RPMI7951 (cell line): ENCODE measurements around the gene ADARB2. TPM values are rescaled to one million over a fixed set of nuclear protein-coding genes. Genes with fewer than 3 reads are reported as not detected.
"Not testable (repeated sequence)": the region's sequence is repeated elsewhere in the genome, so short reads cannot be mapped to it uniquely, and the experiment has no call there.

Experiments
- DNase-seq: peaks from one replicate; pipeline ENCODE4 v3.0.0-alpha.2; 2012; ENCODE audit warnings: low read depth
- total RNA-seq: library from RNA; depleted of rRNA; stranded (reverse); fragments of >200 nt; shearing (Covaris generic); gene quantifications from 2 replicates; pipeline ENCODE4 v1.2.3, GENCODE V29; 2014

ADARB2 gene
- total RNA-seq, 1 experiment from 2014 or later: not detected

DNA sequence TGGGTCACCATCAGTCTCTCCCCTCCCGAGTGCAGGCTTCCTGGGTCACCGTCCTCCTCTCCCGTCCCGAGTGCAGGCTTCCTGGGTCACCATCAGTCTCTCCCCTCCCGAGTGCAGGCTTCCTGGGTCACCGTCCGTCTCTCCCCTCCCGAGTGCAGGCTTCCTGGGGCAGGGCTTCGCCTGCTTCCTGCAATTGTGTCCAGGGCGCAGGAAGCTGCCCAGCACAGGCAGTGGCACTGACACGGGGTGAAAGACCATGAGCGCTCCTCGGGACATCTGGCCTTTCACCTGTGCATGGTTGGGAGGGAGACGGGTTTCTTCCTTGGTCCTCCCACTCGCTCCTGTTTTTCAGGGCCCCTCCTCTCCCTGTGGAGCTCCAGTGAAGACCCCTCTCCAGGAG, 339.2 kb downstream of the ADARB2 start:
- not testable (repeated sequence) for DNase-seq

DNA sequence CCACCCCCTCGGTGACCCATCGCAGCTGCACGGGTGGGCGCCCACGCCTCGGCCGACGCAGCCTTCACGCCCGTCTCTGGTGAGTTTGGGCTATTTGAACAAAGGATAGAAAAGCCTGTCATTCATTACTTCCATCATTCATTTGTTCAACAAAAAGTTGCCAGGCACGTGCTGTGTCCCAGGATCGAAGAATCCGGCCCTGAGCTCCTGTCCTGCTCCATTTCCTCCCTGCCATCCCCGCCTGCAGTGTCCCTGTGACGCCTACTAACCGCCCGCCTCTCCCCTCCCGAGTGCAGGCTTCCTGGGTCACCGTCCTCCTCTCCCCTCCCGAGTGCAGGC, 341.1 kb downstream of the ADARB2 start:
- DNase-seq: no peak

GRCh38 chr10:1395481-1396296, 341.6 kb downstream of the ADARB2 start:
- no peak for DNase-seq

- DNase-seq: no peak
Observed at GRCh38 chr10:1395025-1395480, 342.3 kb downstream of the ADARB2 start.

DNA sequence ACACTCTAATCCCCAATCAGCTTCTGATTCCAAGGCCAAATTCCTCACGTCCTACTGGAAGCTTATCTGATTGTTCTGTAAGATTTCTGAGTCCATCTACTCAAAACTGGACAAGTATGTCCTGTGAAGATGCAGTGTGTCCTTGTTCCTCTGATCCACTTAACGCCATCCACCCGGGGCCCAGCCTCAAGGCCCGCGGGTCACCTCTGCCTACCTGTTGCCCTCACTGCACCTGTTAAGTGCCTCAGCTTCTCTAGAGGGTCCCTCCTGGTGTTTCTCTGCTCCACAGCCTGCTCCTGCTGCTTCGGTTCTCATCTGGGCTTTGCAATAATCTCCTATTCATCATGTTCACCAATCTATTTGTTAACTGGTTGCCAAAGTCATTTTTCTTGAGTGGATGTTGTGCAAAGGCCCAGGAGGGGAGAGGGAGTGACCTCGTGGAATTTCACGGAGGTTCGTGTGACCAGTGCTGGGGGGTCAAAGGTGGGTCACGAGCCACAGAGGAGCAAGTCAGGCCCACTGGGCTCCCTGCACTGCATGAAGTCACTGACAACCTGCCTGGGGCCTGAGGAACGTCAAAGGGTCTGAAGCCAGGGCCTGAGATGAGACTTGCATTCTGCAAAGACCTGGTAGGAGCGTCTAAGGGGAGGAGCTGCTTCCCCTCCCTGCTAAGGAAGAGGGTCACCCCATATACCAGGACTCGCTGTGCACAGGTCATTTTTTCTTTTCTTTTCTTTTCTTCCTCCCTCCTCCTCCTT, 343.0 kb downstream of the ADARB2 start:
- no peak for DNase-seq

- no peak for DNase-seq
Observed at GRCh38 chr10:1393481-1393880, 343.8 kb downstream of the ADARB2 start.

DNA sequence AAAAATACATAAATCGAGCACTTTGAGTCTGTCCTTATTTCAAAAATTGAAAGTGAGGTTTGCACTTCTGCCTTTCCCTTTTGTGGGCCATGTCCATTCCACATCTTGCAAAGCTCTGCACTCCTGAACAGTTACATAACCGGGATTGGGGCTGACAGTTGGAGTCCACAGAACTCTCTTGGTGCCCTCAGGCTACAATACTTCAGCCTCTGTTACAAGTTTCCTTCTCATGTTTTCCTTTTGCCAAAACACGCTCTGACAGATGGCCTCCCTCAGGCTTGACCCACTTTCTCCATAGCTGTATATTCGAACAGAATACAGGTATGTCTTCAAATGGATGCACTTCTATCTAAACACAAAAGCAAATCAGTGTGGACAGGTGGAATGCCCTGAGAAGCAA, 345.2 kb downstream of the ADARB2 start:
- no peak for DNase-seq

GRCh38 chr10:1390200-1390599, 347.1 kb downstream of the ADARB2 start:
- DNase-seq: no peak

DNA sequence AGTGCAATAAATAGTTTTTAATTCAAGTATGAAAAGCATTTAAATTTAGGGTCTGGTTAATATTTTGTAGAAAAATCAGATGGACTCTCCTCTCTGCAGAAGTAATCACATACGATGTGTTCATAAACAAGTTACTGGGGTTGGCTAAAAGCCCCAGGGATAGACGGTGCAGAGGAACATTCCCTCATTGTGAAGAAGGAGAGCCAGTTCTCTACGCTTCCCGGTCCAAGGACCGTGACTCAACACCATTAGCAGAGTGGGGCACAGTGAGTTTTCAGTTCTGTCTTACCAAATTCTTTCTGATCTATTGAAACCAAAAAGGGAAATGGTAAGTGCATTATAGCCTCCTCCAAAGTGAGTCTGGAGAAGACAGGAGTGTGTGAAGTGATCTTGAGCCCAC, 353.3 kb downstream of the ADARB2 start:
- DNase-seq: no peak

- DNase-seq: no peak
Observed at GRCh38 chr10:1382711-1383110, 354.6 kb downstream of the ADARB2 start.

DNA sequence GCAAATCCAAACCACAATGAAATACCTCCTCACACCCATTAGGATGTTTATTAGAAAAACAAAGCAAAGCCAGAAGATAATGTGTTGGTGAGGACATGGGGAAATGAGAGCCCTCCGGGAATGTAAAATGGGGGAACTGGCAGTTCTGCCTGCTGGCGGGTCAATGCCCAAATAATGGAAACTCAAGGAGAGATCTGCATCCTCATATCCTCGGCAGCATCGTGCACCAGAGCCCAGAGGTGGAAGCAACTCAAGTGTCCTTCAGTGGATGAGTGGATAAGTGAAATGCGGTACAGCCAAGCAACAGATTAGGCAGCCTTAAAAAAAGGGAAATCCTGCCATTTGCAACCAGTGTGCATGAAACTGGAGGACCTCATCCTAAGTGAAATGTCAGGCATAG, 356.0 kb downstream of the ADARB2 start:
- no peak for DNase-seq

- DNase-seq: no peak
Observed at GRCh38 chr10:1380088-1380671, 357.1 kb downstream of the ADARB2 start.

DNA sequence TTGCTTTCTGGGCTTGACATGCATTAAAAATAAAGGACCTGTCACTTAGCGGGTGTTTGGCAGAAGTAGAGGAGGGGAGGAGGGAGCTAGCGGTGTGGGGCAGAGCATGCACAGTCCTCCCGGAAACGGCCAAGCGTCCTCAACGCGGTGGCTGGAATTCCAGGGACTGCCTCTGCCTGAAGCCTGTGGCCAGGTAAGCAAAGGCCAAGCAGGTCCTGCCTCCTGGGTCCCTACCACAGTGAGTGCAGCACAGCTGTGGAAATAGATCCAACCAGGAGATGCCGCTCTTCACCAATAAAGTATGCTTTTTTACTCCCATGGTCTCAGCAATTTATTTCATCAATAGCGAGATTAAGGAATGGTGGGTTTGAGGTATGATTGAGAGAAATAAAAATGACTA, 357.7 kb downstream of the ADARB2 start:
- no peak for DNase-seq

- DNase-seq: no peak
Observed at GRCh38 chr10:1378473-1378872, 358.9 kb downstream of the ADARB2 start.

DNA sequence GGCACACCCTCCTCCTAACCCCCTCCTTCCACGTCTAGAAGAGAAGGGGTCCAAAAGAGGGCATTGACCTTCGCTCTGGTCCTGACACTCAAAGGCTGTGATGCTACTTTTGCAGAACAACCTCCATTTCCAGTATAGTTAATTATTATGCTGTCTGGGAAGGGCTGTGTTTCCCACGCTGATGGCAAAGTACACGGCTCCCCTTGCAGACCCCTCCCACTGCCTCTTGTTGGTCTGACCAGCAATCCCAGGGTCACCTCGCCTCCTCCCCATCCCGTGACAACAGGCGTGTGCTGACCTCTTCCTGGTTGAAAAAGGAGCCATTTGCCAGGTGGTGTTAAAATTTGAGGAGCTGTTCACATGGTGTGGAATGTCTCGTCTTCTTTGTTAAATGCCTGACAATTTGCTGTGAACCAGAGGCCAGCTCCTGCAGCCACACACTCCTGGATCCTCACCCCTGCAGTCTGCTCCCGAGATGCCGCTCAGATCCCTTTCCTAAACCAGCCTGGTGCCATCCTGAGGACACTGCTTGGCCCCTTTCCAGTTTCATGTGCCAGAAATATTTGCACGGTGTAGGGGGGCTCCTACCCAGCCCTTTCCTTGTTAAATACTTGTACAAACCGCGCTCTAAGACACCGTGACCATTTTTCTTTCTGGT, 359.5 kb downstream of the ADARB2 start:
- no peak for DNase-seq

DNA sequence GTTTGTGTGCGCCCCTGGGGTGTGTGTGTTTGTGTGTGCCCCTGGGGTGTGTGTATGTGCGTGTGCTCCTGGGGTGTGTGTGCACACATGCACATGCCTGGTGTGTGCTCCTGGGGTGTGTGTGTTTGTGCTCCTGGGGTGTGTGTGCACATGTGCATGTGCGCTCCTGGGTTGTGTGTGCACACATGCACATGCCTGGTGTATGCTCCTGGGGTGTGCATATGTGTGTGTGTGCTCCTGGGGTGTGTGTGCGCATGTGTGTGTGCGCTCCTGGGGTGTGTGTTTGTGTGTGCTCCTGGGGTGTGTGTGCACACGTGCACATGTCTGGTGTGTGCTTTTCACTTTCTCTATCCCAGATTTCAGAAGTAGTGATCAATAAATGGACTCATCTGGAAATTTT, 360.1 kb downstream of the ADARB2 start:
- no peak for DNase-seq

DNA sequence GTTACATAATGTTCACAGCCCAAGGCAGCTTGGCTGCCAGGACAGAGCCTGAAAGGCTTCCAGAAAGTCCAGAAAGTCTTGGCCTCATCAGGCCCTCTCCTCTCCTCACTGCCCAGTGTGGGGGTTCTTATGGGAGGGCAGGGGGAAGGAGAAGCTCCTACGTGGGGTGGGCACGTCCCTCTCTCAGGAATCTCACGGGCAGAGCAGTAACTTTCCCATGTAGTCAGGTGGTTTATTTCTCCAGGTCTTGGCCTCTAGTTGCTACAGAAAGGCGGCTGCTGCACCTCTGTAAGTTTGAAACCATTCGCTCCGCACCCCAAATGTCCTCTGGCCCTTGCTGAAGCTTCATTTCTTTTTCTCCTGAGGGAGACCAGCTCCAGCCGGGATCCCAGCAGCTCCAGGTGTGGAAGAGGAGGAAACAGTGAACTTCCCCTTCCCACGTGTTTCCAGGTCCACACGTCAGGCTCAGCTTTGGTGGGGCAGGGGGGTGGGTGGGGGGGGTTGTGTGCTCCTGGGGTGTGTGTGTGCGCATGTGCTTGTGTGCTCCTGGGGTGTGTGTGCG, 360.9 kb downstream of the ADARB2 start:
- no peak for DNase-seq

DNA sequence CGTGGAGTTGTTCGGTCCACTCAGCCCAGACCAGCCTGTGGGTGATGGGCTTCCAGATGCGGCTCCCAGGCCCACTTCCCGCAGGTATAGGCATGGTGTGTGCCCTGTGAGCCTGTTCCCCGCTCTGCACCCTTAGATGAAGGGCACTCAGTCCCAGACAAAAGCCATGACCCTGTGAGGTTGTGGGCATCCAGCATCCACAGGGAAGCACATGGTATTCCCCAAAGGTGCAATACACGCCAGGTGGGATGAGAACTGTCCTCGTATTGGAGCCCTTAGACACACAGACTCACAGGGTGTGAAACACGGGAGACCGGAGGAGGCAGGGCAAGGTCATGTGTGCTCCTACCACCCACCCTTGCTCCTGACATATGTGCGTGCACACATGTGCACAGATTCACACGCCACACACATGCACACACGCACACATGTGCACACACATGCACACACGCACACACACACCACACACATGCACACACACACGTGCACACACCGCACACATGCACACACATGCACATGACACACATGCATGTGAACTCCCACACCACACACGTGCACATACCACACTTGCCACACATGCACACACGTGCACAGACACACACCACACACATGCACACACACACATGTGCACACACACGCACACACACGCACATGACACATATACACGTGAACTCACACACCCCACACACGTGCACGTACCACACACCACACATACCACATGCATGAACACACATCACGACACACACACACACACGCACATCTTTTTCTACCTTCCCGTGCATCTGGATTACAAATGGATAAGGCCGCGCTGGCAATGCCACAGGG, 361.8 kb downstream of the ADARB2 start:
- DNase-seq: no peak

GRCh38 chr10:1374511-1375345, 362.6 kb downstream of the ADARB2 start:
- no peak for DNase-seq

DNA sequence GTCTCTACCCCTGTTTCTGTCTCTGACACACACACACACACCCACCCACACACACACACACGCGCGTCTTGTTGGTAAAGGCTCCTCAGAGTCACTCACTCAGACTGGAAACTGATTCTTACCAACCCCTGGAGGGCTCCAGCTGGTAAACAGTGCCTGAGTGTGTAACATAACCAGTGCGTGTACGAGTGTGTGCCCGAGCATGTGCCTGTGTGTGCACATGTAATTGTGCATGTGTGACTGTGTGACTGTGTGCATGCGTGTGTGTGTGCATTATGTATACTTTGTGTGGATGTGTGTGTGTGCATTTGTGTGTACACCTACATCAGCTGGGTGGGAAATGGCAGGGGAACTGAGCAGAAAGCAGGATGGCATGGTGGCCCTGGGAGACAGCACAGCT, 364.0 kb downstream of the ADARB2 start:
- no peak for DNase-seq
